ENCODE data around the gene KMT2C. TPM values are rescaled to one million over a fixed set of nuclear protein-coding genes. Genes with fewer than 3 reads are reported as not detected.

KMT2C gene
- total and polyA plus RNA-seq, 4 donors, result 6.3 to 35.3 (median 19.3) TPM

GRCh38 chr7:152193880-152194279 is 241.9 kb downstream of the KMT2C start:
- H3K27ac ChIP-seq (ENCODE audit: low read depth in 1 of 2, low read length in 2 of 2), result no peak overlapping the region
- no peak for TF ChIP-seq MAX (IDR thresholded peaks at IDR 0.05)
- no peak for TF ChIP-seq RXRA (IDR thresholded peaks at IDR 0.05)
- no peak for TF ChIP-seq SP1 (IDR thresholded peaks at IDR 0.05)
- no peak for TF ChIP-seq TAF1 (conservative IDR thresholded peaks at IDR 0.05)
- WGBS, result 94% methylated on average over 4 of the region's 4 CpGs
- H3K36me3 ChIP-seq (ENCODE audit: control insufficient read depth in 4 of 4, insufficient read depth in 3 of 4, low read depth in 1 of 4, low read length in 3 of 4), result peaks cover 7 to 52% (median 34%) of the 10 kb centered on the region in 4 donors
- H3K4me1 ChIP-seq (ENCODE audit: control insufficient read depth in 4 of 4, insufficient read depth in 4 of 4, low read length in 3 of 4), result no peaks in the 10 kb centered on the region
- no peaks in the 10 kb centered on the region for H3K27me3 ChIP-seq (ENCODE audit: control insufficient read depth in 4 of 4, insufficient read depth in 4 of 4, low read length in 3 of 4)
- H3K9ac ChIP-seq (ENCODE audit: low read depth in 1 of 2, low read length in 2 of 2), result no peak overlapping the region
- DNase-seq (ENCODE audit: low spot score), result no peak
- no peaks in the 10 kb centered on the region for H3K9me3 ChIP-seq (ENCODE audit: control insufficient read depth in 4 of 4, low read length in 3 of 4)
- H3K4me3 ChIP-seq (ENCODE audit: low read depth in 1 of 3, low read length in 3 of 3), result no peak overlapping the region

- no peaks in the 10 kb centered on the region for H3K4me1 ChIP-seq (ENCODE audit: control insufficient read depth in 4 of 4, insufficient read depth in 4 of 4, low read length in 3 of 4)
- no peak overlapping the region for H3K4me3 ChIP-seq (ENCODE audit: low read depth in 1 of 3, low read length in 3 of 3)
- no peaks in the 10 kb centered on the region for H3K9me3 ChIP-seq (ENCODE audit: control insufficient read depth in 4 of 4, low read length in 3 of 4)
- TF ChIP-seq YY1 (IDR thresholded peaks at IDR 0.05), result no peak
- no peak for TF ChIP-seq SP1 (IDR thresholded peaks at IDR 0.05)
- no peak for TF ChIP-seq HNF4G (IDR thresholded peaks at IDR 0.05)
- no peak for TF ChIP-seq HNF4A (conservative IDR thresholded peaks at IDR 0.05)
- TF ChIP-seq MAX (IDR thresholded peaks at IDR 0.05), result no peak
- no peak for TF ChIP-seq FOXA1 (IDR thresholded peaks at IDR 0.05)
- no peak for TF ChIP-seq RAD21 (IDR thresholded peaks at IDR 0.05)
- TF ChIP-seq GABPA (IDR thresholded peaks at IDR 0.05 in 1 of 2, conservative IDR thresholded peaks at IDR 0.05 in 1 of 2), result no peak
- WGBS, result 93% methylated on average over 2 of the region's 2 CpGs
- no peak for DNase-seq (ENCODE audit: low spot score)
- H3K27ac ChIP-seq (ENCODE audit: low read depth in 1 of 2, low read length in 2 of 2), result no peak overlapping the region
- peaks cover 7 to 55% (median 45%) of the 10 kb centered on the region in 4 donors for H3K36me3 ChIP-seq (ENCODE audit: control insufficient read depth in 4 of 4, insufficient read depth in 3 of 4, low read depth in 1 of 4, low read length in 3 of 4)
- H3K9ac ChIP-seq (ENCODE audit: low read depth in 1 of 2, low read length in 2 of 2), result no peak overlapping the region
- no peaks in the 10 kb centered on the region for H3K27me3 ChIP-seq (ENCODE audit: control insufficient read depth in 4 of 4, insufficient read depth in 4 of 4, low read length in 3 of 4)
Observed at GRCh38 chr7:152189061-152189460, 246.7 kb downstream of the KMT2C start.

- Histone ChIP-seq H3K36me3 (ENCODE audit: control insufficient read depth in 4 of 4, insufficient read depth in 3 of 4, low read depth in 1 of 4, low read length in 3 of 4) (peaks cover 6 to 58% (median 51%) of the 10 kb centered on the region in 4 donors), H3K9ac (ENCODE audit: low read depth in 1 of 2, low read length in 2 of 2) (no peak overlapping the region), H3K27me3 (ENCODE audit: control insufficient read depth in 4 of 4, insufficient read depth in 4 of 4, low read length in 3 of 4) (no peaks in the 10 kb centered on the region), H3K27ac (ENCODE audit: low read depth in 1 of 2, low read length in 2 of 2) (no peak overlapping the region), H3K4me3 (ENCODE audit: low read depth in 1 of 3, low read length in 3 of 3) (no peak overlapping the region), H3K9me3 (ENCODE audit: control insufficient read depth in 4 of 4, low read length in 3 of 4) (no peaks in the 10 kb centered on the region), H3K4me1 (ENCODE audit: control insufficient read depth in 4 of 4, insufficient read depth in 4 of 4, low read length in 3 of 4) (no peaks in the 10 kb centered on the region)
- TF ChIP-seq GABPA (IDR thresholded peaks at IDR 0.05 in 1 of 2, conservative IDR thresholded peaks at IDR 0.05 in 1 of 2), result no peak
- no peak for TF ChIP-seq RXRA (IDR thresholded peaks at IDR 0.05)
- TF ChIP-seq CTCF (IDR thresholded peaks at IDR 0.05; ENCODE audit: low read depth, low read length, missing input control), result no peak
- no peak for TF ChIP-seq FOXA1 (IDR thresholded peaks at IDR 0.05)
- TF ChIP-seq SP1 (IDR thresholded peaks at IDR 0.05), result no peak
- TF ChIP-seq MAX (IDR thresholded peaks at IDR 0.05), result no peak
- TF ChIP-seq EGR1 (IDR thresholded peaks at IDR 0.05; ENCODE audit: low read depth in 2 of 2), result no peak
- no peak for TF ChIP-seq TAF1 (conservative IDR thresholded peaks at IDR 0.05)
- no peak for TF ChIP-seq HNF4A (conservative IDR thresholded peaks at IDR 0.05)
- TF ChIP-seq REST (IDR thresholded peaks at IDR 0.05), result no peak
- TF ChIP-seq YY1 (IDR thresholded peaks at IDR 0.05), result no peak
- no peak for TF ChIP-seq FOXA2 (IDR thresholded peaks at IDR 0.05)
- TF ChIP-seq HNF4G (IDR thresholded peaks at IDR 0.05), result no peak
- no peak for TF ChIP-seq NR2F2 (IDR thresholded peaks at IDR 0.05)
- TF ChIP-seq ZBTB33 (IDR thresholded peaks at IDR 0.05), result no peak
- TF ChIP-seq JUND (IDR thresholded peaks at IDR 0.05), result no peak
- no peak for TF ChIP-seq RAD21 (IDR thresholded peaks at IDR 0.05)
- TF ChIP-seq ATF3 (IDR thresholded peaks at IDR 0.05), result no peak
- 73% methylated on average over 4 of the region's 4 CpGs for WGBS
- DNase-seq (ENCODE audit: low spot score), result no peak
Observed at GRCh38 chr7:152185558-152185957, 250.2 kb downstream of the KMT2C start.

Data from liver (tissue), 9 donors.